Thyroid gland (tissue), 4 donors: ENCODE measurements around the gene LMBR1. TPM values are rescaled to one million over a fixed set of nuclear protein-coding genes. Genes with fewer than 3 reads are reported as not detected.
"Not testable (repeated sequence)": the region's sequence is repeated elsewhere in the genome, so short reads cannot be mapped to it uniquely, and the experiment has no call there.

Experiments
- DNase-seq, 2 donors: peaks; one replicate each; pipeline ENCODE4 v3.0.0-alpha.2; 2019
- H3K27ac ChIP-seq, 3 donors: fragments of 200-600 bp; sonication (generic); 1 replicate in 2 of 3; 2 replicates in 1 of 3; pipeline ENCODE4 v1.5.1; 2016 to 2019; ENCODE audit warnings: mild to moderate bottlenecking in 1 of 3, moderate library complexity in 1 of 3
- H3K27me3 ChIP-seq: fragments of 200-600 bp; sonication (generic); one replicate; pipeline ENCODE4 v1.5.1; 2019
- H3K36me3 ChIP-seq, 2 donors: fragments of 200-600 bp; sonication (generic); one replicate each; pipeline ENCODE4 v1.5.1; 2016 to 2019
- H3K4me1 ChIP-seq, 2 donors: fragments of 200-600 bp; sonication (generic); one replicate each; pipeline ENCODE4 v1.5.1; 2017 to 2019
- H3K4me3 ChIP-seq, 3 donors: fragments of 200-600 bp; sonication (generic); replicated peaks in 1 of 3; 1 replicate in 2 of 3; 2 replicates in 1 of 3; pipeline ENCODE4 v1.5.1; 2016; ENCODE audit warnings: mild to moderate bottlenecking in 1 of 3
- H3K9me3 ChIP-seq: fragments of 200-600 bp; sonication (generic); one replicate; pipeline ENCODE4 v1.5.1; 2017
- CTCF ChIP-seq, 6 experiments: fragments of 200-600 bp in 3 of 6; fragments of 450-650 bp in 3 of 6; sonication (generic) in 3 of 6; IDR thresholded peaks; one replicate each; pipeline ENCODE4 v1.5.1; 2016 to 2019; ENCODE audit warnings: antibody characterized with exemption in 6 of 6, mild to moderate bottlenecking in 2 of 6, inconsistent platforms in 1 of 6, moderate library complexity in 1 of 6
- POLR2A ChIP-seq, 2 donors: fragments of 450-650 bp; IDR thresholded peaks; one replicate each; pipeline ENCODE4 v1.6.1; 2017; ENCODE audit warnings: antibody characterized with exemption in 2 of 2, mild to moderate bottlenecking in 2 of 2, moderate library complexity in 1 of 2
- WGBS, 2 donors: methylation state at CpG; one replicate each; pipeline ENCODE4 v1.1.5; 2017; 5-methylcytosine and 5-hydroxymethylcytosine counted together
- intact Hi-C: fragments of 100-400 bp; cut with DNase I; formaldehyde crosslinking; loops from one replicate; pipeline ENCODE4 v1.15.1; 2023
- total RNA-seq, 4 donors: library from RNA; depleted of rRNA; stranded (reverse); fragments of >200 nt; gene quantifications; one replicate each; pipeline ENCODE4 v1.2.3, GENCODE V29; 2016

The LMBR1 gene
- total RNA-seq, 4 donors from 2014 or later: 73.9 to 205 (median 113) TPM

GRCh38 chr7:156639426-156640256 lies 253.3 kb downstream of the LMBR1 start:
- peak overlapping the region; percentile 39 to 66 (median 61) for H3K4me3 ChIP-seq
- H3K9me3 ChIP-seq: no peaks in the 10 kb centered on the region
- peak overlapping the region; percentile 53 to 68 (median 66) for H3K27ac ChIP-seq
- peaks cover 6 to 10% of the 10 kb centered on the region in 2 donors for H3K4me1 ChIP-seq
- intact Hi-C loops: no loop called here
- DNase-seq: peak in 1 of 2 donors; percentile 19
- H3K27me3 ChIP-seq: no peaks in the 10 kb centered on the region
- H3K36me3 ChIP-seq: no peaks in the 10 kb centered on the region
- 65 to 69% methylated on average over 36 to 48 of the region's 52 CpGs for WGBS, 2 donors
- TF ChIP-seq CTCF (IDR thresholded peaks at IDR 0.05): no peak
- no peak for TF ChIP-seq POLR2A (IDR thresholded peaks at IDR 0.05)

- WGBS, 2 donors: 97 to 98% methylated on average over 8 of the region's 8 CpGs
- Histone ChIP-seq H3K9me3 (no peaks in the 10 kb centered on the region), H3K4me3 (no peak overlapping the region), H3K27me3 (no peaks in the 10 kb centered on the region), H3K36me3 (no peaks in the 10 kb centered on the region), H3K4me1 (peaks cover 6 to 10% of the 10 kb centered on the region in 2 donors), H3K27ac (no peak overlapping the region)
- TF ChIP-seq CTCF (IDR thresholded peaks at IDR 0.05) (no peak), POLR2A (IDR thresholded peaks at IDR 0.05) (no peak)
- no peak for DNase-seq
- intact Hi-C loops: no loop called here
These were observed 254.4 kb downstream of the LMBR1 start for GRCh38 chr7:156638443-156639077.

- DNase-seq, H3K4me3 ChIP-seq, H3K4me1 ChIP-seq, H3K27me3 ChIP-seq, H3K36me3 ChIP-seq, intact Hi-C loops, H3K9me3 ChIP-seq, H3K27ac ChIP-seq: not testable (repeated sequence)
- WGBS, 2 donors: 91 to 96% methylated on average over 7 of the region's 7 CpGs
These were observed 255.9 kb downstream of the LMBR1 start for GRCh38 chr7:156637093-156637492.

- Histone ChIP-seq H3K27ac (no peak overlapping the region), H3K27me3 (no peaks in the 10 kb centered on the region), H3K4me1 (peaks cover 6 to 10% of the 10 kb centered on the region in 2 donors), H3K36me3 (no peaks in the 10 kb centered on the region), H3K4me3 (no peak overlapping the region), H3K9me3 (no peaks in the 10 kb centered on the region)
- intact Hi-C loops: no loop called here
- TF ChIP-seq CTCF (IDR thresholded peaks at IDR 0.05) (no peak), POLR2A (IDR thresholded peaks at IDR 0.05) (no peak)
- 88% methylated on average over 7 of the region's 7 CpGs for WGBS, 2 donors
- DNase-seq: no peak
These were observed 257.2 kb downstream of the LMBR1 start for GRCh38 chr7:156635529-156636385.

- H3K27ac ChIP-seq: no peak overlapping the region
- WGBS, 2 donors: 79 to 81% methylated on average over 3 of the region's 3 CpGs
- no peaks in the 10 kb centered on the region for H3K27me3 ChIP-seq
- no peaks in the 10 kb centered on the region for H3K9me3 ChIP-seq
- H3K4me3 ChIP-seq: no peak overlapping the region
- DNase-seq: no peak
- no peaks in the 10 kb centered on the region for H3K36me3 ChIP-seq
- H3K4me1 ChIP-seq: no peaks in the 10 kb centered on the region
- intact Hi-C loops: no loop called here
- TF ChIP-seq POLR2A (IDR thresholded peaks at IDR 0.05) (no peak), CTCF (IDR thresholded peaks at IDR 0.05) (no peak)
These were observed 258.9 kb downstream of the LMBR1 start for GRCh38 chr7:156634117-156634516.
